ENCODE results near the gene ELF3. TPM values are rescaled to one million over a fixed set of nuclear protein-coding genes. Genes with fewer than 3 reads are reported as not detected.
"Not testable (repeated sequence)": the region's sequence is repeated elsewhere in the genome, so short reads cannot be mapped to it uniquely, and the experiment has no call there.

Gene ELF3
- total RNA-seq, 1 donor from 2014 or later: 0.56 TPM

DNA sequence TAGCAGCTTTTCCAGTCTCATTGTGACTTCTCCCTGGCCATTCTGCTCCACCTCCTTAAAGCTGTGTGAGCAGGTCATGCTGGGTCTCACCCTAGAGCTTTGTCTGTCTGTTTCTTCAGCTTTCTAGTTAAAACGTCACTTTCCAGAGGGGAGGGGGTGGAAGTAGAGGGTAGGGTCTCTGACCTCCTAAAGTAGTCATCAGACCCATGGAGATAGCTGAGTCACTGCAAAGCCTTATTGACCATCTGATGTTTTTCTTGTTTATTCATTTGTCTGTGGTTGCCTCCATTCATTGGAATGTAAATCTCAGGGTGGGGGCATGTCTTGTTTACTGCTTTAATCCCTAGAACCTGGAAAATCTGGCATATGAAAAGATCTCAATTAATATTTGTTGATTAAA is 52.7 kb downstream of the ELF3 start:
- Mint-ChIP-seq H3K27me3 (ENCODE audit: unreplicated experiment) (peaks cover 4% of the 10 kb centered on the region), H3K27ac (ENCODE audit: unreplicated experiment) (no peak overlapping the region), H3K36me3 (ENCODE audit: low read depth, unreplicated experiment) (no peaks in the 10 kb centered on the region), H3K9me3 (ENCODE audit: unreplicated experiment) (no peaks in the 10 kb centered on the region), H3K4me3 (ENCODE audit: unreplicated experiment) (no peak overlapping the region), H3K4me1 (ENCODE audit: unreplicated experiment) (no peaks in the 10 kb centered on the region)
- TF ChIP-seq, protein P1, sequence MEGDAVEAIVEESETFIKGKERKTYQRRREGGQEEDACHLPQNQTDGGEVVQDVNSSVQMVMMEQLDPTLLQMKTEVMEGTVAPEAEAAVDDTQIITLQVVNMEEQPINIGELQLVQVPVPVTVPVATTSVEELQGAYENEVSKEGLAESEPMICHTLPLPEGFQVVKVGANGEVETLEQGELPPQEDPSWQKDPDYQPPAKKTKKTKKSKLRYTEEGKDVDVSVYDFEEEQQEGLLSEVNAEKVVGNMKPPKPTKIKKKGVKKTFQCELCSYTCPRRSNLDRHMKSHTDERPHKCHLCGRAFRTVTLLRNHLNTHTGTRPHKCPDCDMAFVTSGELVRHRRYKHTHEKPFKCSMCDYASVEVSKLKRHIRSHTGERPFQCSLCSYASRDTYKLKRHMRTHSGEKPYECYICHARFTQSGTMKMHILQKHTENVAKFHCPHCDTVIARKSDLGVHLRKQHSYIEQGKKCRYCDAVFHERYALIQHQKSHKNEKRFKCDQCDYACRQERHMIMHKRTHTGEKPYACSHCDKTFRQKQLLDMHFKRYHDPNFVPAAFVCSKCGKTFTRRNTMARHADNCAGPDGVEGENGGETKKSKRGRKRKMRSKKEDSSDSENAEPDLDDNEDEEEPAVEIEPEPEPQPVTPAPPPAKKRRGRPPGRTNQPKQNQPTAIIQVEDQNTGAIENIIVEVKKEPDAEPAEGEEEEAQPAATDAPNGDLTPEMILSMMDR (IDR thresholded peaks at IDR 0.05; ENCODE audit: unreplicated experiment): no peak
- no peak for DNase-seq (ENCODE audit: low spot score)

DNA sequence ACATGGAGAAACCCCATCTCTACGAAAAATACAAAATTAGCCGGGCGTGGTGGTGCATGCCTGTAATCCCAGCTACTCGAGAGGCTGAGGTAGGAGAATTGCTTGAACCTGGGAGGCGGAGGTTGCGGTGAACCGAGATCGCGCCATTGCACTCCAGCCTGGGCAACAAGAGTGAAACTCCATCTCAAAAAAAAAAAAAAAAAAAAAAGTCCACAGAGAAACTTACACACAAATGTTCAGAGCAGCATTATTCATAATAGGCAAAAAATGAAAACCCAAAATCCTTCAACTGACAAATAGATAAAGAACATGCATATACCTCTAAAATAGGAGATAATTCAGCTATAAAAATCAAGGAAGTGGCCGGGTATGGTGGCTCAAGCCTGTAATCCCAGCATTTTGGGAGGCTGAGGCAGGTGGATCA is 54.5 kb downstream of the ELF3 start:
- not testable (repeated sequence) for H3K9me3 Mint-ChIP-seq (ENCODE audit: unreplicated experiment); H3K4me1 Mint-ChIP-seq (ENCODE audit: unreplicated experiment); H3K4me3 Mint-ChIP-seq (ENCODE audit: unreplicated experiment); H3K36me3 Mint-ChIP-seq (ENCODE audit: low read depth, unreplicated experiment); H3K27me3 Mint-ChIP-seq (ENCODE audit: unreplicated experiment); DNase-seq (ENCODE audit: low spot score); H3K27ac Mint-ChIP-seq (ENCODE audit: unreplicated experiment)

Small RNA genes within 50 kb of the gene (microRNA-seq; reads per million reads assigned to microRNA genes)
- 0.35 reads per million for gene MIR6740 (ENCODE audit: unreplicated experiment)

Other genes with a start within 250 kb of the ELF3 start
- 69.5 TPM for gene IPO9, start 181.4 kb upstream of the ELF3 start, total RNA-seq (ENCODE audit: unreplicated experiment)
- 0.85 TPM for gene SHISA4, start 121.7 kb upstream of the ELF3 start, total RNA-seq (ENCODE audit: unreplicated experiment)
- not detected for gene LMOD1, start 64.0 kb upstream of the ELF3 start, total RNA-seq (ENCODE audit: unreplicated experiment)
- 45.7 TPM for gene TIMM17A, start 55.1 kb upstream of the ELF3 start, total RNA-seq (ENCODE audit: unreplicated experiment)
- gene RNPEP, start 27.9 kb upstream of the ELF3 start, total RNA-seq (ENCODE audit: unreplicated experiment): 70.1 TPM
- not detected for gene GPR37L1, start 112.3 kb downstream of the ELF3 start, total RNA-seq (ENCODE audit: unreplicated experiment)
- 38.8 TPM for gene ARL8A, start 134.2 kb downstream of the ELF3 start, total RNA-seq (ENCODE audit: unreplicated experiment)
- 1.3 TPM for gene PTPN7, start 150.0 kb downstream of the ELF3 start, total RNA-seq (ENCODE audit: unreplicated experiment)
- gene LGR6, start 183.2 kb downstream of the ELF3 start, total RNA-seq (ENCODE audit: unreplicated experiment): 0.23 TPM

Measured in endothelial cell (in vitro differentiated cells).